BE2C (cell line): ENCODE results near the gene PSMA7.
"Not testable (repeated sequence)": the region's sequence is repeated elsewhere in the genome, so short reads cannot be mapped to it uniquely, and the experiment has no call there.

ENCODE experiments used
- DNase-seq: peaks from one replicate; pipeline ENCODE4 v3.0.0-alpha.2; 2020
- H3K27me3 ChIP-seq: fragments of 250-450 bp; sonication (Bioruptor Pico); 2 replicates; pipeline ENCODE4 v1.5.1; 2020; ENCODE audit warnings: mild to moderate bottlenecking
- H3K36me3 ChIP-seq: fragments of 250-450 bp; sonication (Bioruptor Pico); 2 replicates; pipeline ENCODE4 v1.5.1; 2020; ENCODE audit warnings: mild to moderate bottlenecking
- H3K4me1 ChIP-seq: fragments of 250-450 bp; sonication (Bioruptor Pico); 2 replicates; pipeline ENCODE4 v1.5.1; 2020
- H3K4me3 ChIP-seq: 2 replicates; pipeline ENCODE4 v1.5.1; 2011; ENCODE audit warnings: low read depth, low read length
- H3K9me3 ChIP-seq: fragments of 250-450 bp; sonication (Bioruptor Pico); 2 replicates; pipeline ENCODE4 v1.5.1; 2020
- CTCF ChIP-seq: IDR thresholded peaks from 2 replicates; pipeline ENCODE4 v1.5.1; 2012; ENCODE audit warnings: mild to moderate bottlenecking, low read depth, low read length

Gene PSMA7

GRCh38 chr20:62119115-62119514, 24.1 kb downstream of the PSMA7 start:
- TF ChIP-seq CTCF: no peak
- no peak overlapping the region for H3K4me3 ChIP-seq
- no peaks in the 10 kb centered on the region for H3K27me3 ChIP-seq
- H3K36me3 ChIP-seq: peaks cover 2% of the 10 kb centered on the region
- no peaks in the 10 kb centered on the region for H3K9me3 ChIP-seq
- no peak for DNase-seq
- H3K4me1 ChIP-seq: peaks cover 1% of the 10 kb centered on the region; the same call in 1 of the 2 replicates

- no peak for TF ChIP-seq CTCF
- Histone ChIP-seq H3K4me3 (no peak overlapping the region), H3K27me3 (no peaks in the 10 kb centered on the region), H3K36me3 (no peaks in the 10 kb centered on the region), H3K4me1 (no peaks in the 10 kb centered on the region), H3K9me3 (no peaks in the 10 kb centered on the region; the same call in 1 of the 2 replicates)
- no peak for DNase-seq
Observed at GRCh38 chr20:62118113-62119043, 24.8 kb downstream of the PSMA7 start.

- Histone ChIP-seq H3K4me1 (no peaks in the 10 kb centered on the region), H3K9me3 (no peaks in the 10 kb centered on the region; the same call in none of the 2 replicates), H3K36me3 (no peaks in the 10 kb centered on the region), H3K27me3 (no peaks in the 10 kb centered on the region), H3K4me3 (no peak overlapping the region)
- no peak for DNase-seq
- no peak for TF ChIP-seq CTCF
Observed at GRCh38 chr20:62117658-62118057, 25.5 kb downstream of the PSMA7 start.

- peak; percentile 35 for DNase-seq
- no peaks in the 10 kb centered on the region for H3K4me1 ChIP-seq
- no peak for TF ChIP-seq CTCF
- no peaks in the 10 kb centered on the region for H3K27me3 ChIP-seq
- H3K9me3 ChIP-seq: peaks cover under 1% of the 10 kb centered on the region
- no peaks in the 10 kb centered on the region for H3K36me3 ChIP-seq
- H3K4me3 ChIP-seq: no peak overlapping the region
Observed at GRCh38 chr20:62117362-62117646, 25.9 kb downstream of the PSMA7 start.

- Histone ChIP-seq H3K4me1 (no peaks in the 10 kb centered on the region), H3K4me3 (no peak overlapping the region), H3K27me3 (no peaks in the 10 kb centered on the region), H3K36me3 (no peaks in the 10 kb centered on the region), H3K9me3 (peaks cover 2% of the 10 kb centered on the region)
- TF ChIP-seq CTCF: no peak
- DNase-seq: no peak
Observed at GRCh38 chr20:62116558-62117361, 26.4 kb downstream of the PSMA7 start.

- DNase-seq, H3K27me3 ChIP-seq, H3K36me3 ChIP-seq, H3K4me3 ChIP-seq, H3K4me1 ChIP-seq, H3K9me3 ChIP-seq: not testable (repeated sequence)
Observed at GRCh38 chr20:62115800-62116407, 27.3 kb downstream of the PSMA7 start.
